DND-41 (cell line): Measurements from ENCODE around the gene TEX54.

Experiments
- EZH2 ChIP-seq: IDR thresholded peaks from 3 replicates; pipeline ENCODE4 v1.6.1; 2012; ENCODE audit warnings: borderline replicate concordance, low read depth, mild to moderate bottlenecking, moderate library complexity, low read length, inconsistent platforms; ENCODE audit not compliant: severe bottlenecking
- TF ChIP-seq, protein P1 (sequence below): IDR thresholded peaks from 2 replicates; pipeline ENCODE4 v1.5.1; 2012; ENCODE audit warnings: borderline replicate concordance, low read length, moderate library complexity, mild to moderate bottlenecking; ENCODE audit not compliant: poor library complexity, severe bottlenecking; ENCODE audit errors: extremely low read depth

DNA sequence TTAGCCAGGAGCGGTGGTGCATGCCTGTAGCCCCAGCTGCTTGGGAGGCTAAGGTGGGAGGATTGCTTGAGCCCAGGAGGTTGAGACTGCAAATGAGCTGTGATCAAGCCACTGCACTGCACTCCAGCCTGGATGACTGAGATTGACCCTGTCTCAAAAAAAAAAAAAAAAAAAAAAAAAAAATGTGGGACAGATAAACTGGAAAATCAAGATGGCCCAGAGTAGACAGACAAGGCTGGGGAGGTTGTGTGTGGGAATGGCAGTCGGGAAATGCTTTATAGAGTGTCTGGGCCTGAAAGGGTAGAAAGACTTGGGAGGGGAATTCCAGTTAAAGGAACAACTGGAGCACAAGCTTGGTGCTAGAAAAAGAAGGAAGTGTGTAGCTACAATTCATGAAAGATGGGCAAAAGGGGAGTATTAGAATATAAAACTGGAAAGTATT lies 24.9 kb upstream of the TEX54 start:
- TF ChIP-seq, protein P1, sequence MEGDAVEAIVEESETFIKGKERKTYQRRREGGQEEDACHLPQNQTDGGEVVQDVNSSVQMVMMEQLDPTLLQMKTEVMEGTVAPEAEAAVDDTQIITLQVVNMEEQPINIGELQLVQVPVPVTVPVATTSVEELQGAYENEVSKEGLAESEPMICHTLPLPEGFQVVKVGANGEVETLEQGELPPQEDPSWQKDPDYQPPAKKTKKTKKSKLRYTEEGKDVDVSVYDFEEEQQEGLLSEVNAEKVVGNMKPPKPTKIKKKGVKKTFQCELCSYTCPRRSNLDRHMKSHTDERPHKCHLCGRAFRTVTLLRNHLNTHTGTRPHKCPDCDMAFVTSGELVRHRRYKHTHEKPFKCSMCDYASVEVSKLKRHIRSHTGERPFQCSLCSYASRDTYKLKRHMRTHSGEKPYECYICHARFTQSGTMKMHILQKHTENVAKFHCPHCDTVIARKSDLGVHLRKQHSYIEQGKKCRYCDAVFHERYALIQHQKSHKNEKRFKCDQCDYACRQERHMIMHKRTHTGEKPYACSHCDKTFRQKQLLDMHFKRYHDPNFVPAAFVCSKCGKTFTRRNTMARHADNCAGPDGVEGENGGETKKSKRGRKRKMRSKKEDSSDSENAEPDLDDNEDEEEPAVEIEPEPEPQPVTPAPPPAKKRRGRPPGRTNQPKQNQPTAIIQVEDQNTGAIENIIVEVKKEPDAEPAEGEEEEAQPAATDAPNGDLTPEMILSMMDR: no peak
- no peak for TF ChIP-seq EZH2
